GM19372 (cell line): ENCODE results near the gene CAPN7.
"Not testable (repeated sequence)": the region's sequence is repeated elsewhere in the genome, so short reads cannot be mapped to it uniquely, and the experiment has no call there.

Source experiments
- ATAC-seq: cut with Tn5 transposase; IDR thresholded peaks from one replicate; pipeline ENCODE4 v1.9.1; 2021; ENCODE audit warnings: mild to moderate bottlenecking, low read depth, moderate library complexity; ENCODE audit not compliant: unreplicated experiment

Gene CAPN7

DNA sequence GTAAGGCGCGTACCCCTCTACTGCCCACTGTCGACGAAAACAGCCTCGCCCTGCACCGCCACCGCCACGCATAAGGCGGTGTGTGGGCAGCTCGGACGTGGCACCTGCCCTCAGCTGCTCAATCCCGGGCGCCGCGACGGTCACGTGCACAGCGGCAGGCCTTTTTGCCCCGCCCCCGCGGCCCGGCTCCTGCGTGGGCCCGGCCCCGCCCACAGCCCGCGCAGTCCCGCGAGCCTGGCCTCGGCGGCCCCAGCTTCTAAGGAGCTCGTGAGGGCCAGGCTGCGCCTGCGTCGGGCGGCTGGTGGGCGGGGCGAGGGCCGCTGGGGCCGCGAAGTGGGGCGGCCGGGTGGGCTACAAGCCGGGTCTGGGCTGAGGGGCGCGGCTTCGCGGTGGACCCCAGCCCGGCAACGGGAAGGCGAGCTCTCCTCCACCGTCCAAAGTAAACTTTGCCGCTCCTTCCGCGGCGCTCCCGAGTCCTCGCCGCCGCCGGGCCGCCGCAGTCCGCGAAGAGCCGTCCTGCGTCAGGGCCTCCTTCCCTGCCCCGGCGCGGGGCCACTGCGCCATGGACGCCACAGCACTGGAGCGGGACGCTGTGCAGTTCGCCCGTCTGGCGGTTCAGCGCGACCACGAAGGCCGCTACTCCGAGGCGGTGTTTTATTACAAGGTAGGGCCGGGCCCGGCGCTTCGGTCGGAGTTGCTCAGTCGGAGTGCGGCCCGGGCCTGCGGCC lies at the start of gene CAPN7:
CAPN7 (plus strand) TSS at position 313 of the 728 bp plus-strand sequence; CDS start at position 563, 250 bp downstream.
- peak; percentile 81 for ATAC-seq

DNA sequence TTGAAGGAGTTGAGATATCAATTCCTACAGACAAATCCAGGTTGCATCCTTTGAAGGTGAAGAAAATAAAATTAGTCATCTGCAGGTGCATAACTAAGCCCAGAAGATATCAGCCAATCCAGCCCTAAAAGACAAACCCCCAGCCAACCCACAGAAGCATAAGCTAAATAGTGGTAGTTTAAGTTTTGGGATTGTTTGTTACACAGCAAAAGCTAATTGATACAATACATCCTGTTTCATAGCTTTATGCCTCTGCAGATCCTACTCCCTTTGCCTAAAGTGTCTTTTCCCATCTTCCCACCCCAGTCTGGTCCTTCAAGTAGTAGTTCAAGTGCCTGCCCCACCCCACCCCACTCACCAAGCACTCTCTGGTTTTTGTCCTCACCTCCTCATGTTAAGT lies 48.6 kb upstream of the CAPN7 start:
- ATAC-seq, result no peak

DNA sequence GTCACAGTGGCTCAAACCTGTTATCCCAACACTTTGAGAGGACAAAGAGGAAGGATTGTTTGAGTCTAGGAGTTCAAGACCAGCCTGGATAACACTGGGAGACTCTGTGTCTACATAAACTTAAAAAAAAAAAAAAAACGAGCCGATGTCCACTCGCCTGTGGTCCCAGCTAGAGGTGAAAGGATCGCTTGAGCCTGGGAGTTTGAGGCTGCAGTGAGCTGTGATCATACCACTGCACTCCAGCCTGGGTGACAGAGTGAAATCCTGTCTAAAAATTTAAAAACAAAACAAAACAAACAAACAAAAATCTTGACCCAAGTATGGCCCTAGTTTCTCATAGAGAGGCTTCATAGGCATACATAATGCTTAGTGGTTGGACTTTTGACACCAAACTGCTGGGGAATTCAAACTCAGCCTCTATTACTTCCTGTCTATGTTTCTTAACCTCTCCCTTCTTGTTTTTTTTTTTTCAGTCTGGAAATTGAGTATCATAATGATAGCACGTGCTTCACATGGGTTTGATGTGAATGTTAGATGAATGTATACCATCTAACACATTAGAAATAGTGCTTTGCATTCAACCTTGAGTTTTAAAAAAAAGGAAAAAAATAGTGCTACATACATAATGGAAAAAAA lies 46.4 kb upstream of the CAPN7 start:
- no peak for ATAC-seq

DNA sequence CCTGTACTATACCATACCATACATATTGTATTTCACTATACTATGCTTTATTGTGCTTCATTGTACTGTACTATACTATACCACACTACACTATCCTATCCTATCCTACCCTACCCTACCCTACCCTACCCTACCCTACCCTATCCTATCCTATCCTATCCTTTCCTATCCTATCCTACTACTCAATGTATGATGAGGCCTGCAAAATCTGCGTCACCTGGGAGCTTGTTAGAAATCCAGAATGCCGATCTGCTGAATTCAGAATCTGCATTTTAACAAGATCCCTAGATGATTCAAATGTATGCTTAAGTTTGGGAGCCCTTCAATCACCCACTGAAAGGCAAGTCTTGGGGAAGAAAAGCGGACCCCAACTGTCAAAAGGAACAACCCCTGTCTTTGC lies 45.4 kb upstream of the CAPN7 start:
- ATAC-seq, result no peak

DNA sequence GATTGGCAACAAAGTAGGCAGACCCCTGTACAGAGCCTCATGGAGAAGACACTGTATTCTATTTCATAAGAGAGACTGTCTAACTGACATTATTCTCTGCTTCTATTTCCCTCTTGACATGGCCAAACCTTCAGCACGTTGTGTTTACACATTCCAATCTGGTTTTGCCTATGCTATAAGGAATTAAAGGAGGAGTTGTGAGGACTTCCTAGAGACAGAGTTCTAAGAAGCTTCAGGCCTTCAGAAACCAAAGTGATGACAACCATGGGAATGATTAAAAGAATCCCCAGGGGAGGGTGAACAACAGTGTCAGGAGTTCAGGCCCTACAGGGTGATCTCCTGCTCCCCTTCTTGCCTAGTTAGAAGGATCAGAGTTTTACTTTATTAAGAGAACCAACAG lies 44.9 kb upstream of the CAPN7 start:
- ATAC-seq, result no peak

DNA sequence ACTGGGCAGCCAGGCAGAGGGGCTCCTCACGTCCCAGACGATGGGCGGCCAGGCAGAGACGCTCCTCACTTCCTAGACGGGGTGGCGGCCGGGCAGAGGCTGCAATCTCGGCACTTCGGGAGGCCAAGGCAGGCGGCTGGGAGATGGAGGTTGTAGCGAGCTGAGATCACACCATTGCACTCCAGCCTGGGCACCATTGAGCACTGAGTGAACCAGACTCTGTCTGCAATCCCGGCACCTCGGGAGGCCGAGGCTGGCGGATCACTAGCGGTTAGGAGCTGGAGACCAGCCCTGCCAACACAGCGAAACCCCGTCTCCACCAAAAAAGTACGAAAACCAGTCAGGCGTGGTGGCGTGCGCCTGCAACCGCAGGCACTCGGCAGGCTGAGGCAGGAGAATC lies 42.4 kb upstream of the CAPN7 start:
- ATAC-seq, result not testable (repeated sequence)

DNA sequence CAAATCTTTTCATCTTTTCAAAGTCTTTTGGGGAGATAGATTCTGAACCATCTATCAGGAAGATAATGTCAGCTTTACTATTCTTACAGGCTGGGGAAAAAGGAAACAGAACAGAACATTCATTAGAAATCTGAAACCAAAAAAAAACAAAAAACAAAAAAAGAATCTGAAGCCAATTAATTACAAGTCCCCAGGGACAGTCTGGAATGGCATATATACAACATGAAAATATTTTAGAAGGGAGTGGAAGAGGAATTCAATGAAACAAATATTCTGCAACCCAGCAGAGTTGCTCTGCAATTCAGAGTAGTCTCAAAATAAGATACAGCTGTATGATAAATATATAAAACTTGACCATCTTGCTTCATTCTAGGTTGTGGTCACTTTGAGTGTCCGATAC lies 41.7 kb upstream of the CAPN7 start:
- no peak for ATAC-seq

DNA sequence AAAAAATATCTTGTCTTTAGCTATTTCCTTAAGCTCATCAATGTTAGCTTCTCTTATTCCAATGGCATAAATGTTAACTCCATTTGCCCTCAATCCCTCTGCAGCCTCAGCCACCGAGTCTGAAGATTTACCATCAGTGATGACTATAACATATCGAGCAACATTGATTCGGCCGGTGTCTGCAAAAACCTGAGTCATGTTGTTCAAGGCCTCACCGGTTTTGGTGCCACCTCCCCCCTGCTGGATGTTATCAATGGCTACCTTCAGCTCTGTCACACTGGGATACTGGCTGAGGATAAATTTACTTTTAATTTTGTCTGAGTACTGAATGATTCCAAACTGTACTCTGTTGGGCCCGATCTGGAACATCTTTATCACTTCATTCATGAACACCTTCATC lies 41.0 kb upstream of the CAPN7 start:
- no peak for ATAC-seq

DNA sequence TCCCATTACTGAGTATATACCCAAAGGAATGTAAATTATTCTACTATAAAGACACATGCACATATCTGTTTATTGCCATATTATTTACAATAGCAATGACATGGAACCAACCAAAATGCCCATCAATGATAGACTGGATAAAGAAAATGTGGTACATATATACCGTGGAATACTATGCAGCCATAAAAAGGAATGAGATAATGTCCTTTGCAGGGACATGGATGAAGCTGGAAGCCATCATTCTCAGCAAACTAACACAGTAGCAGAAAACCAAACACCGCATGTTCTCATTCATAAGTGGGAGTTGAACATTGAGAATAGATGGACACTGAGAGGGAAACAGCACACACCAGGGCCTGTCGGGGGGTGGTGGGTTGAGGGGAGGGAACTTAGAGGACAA lies 39.7 kb upstream of the CAPN7 start:
- ATAC-seq, result not testable (repeated sequence)

DNA sequence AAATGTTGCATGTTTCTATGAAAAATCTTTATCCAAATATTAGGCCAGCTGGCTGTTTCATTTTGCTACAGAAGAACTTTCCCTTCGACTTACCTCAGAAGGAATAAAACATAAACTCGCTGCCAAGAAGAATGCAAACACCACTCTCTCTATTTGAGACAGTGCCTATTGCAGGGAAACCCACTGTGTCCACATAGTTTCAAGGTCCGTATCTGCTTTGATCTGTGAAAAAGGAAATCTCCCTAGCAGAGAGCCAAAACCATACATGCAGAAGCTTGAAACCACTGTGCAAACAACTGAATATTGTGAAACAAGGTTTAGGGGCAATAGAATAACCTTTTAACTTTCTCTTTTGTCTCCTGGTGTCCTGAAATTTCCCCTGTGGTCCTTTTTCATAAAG lies 35.0 kb upstream of the CAPN7 start:
- peak; percentile 61 for ATAC-seq

DNA sequence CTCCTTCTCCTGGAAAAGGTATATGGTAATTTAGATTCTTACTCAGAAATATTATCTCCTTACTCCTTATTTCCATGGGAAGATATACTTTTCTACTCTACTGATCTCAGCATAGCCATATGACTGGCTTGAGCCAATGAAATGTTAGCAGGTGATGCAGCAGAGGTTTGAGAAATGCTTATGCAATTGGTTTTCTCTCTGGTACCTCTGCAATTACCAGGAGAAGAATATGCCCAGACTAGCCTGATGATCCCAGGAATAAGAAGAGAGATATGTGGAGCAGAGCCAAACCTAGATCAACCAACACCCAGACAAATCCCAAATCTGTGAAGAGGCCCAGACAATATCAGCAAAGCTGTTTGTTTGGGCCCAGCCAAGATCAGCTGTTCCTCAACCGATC lies 33.2 kb upstream of the CAPN7 start:
- no peak for ATAC-seq

DNA sequence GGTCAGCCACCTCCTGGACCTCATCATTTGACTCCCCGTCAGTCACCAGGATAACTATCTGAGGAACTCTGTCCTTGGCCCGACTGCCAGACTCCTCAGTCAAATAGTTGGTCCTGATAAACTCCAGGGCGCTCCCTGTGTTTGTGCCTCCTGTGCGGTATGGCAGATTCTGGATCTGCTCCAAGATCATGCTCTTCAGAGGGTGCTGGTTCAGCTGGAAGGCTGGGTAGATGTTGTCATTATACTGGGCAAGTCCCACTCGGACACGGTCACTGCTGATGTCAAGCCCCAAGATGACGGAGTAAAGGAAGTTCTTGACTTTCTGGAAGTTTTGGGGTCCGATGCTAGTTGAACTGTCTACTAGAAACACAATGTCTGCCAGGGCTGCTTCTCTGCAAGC lies 31.1 kb upstream of the CAPN7 start:
- ATAC-seq, result no peak

DNA sequence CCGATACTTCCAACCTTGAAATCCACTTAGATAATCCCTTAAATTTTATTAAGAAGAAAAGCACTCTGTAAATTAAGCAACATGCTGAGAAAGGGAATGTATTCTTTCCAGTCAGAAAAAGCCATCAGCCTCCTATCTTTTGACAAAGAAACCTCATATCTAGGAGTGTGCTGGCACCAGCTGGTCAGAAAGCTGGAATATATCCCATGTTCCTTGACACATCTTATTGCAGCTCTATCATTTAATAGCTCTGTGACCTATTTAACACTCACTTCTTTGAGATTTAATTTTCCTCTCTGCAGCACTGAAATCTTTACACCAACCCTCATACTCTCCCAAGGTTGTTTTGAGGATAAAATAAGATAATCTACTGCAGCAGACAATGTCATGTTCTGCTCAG lies 30.4 kb upstream of the CAPN7 start:
- ATAC-seq, result no peak

DNA sequence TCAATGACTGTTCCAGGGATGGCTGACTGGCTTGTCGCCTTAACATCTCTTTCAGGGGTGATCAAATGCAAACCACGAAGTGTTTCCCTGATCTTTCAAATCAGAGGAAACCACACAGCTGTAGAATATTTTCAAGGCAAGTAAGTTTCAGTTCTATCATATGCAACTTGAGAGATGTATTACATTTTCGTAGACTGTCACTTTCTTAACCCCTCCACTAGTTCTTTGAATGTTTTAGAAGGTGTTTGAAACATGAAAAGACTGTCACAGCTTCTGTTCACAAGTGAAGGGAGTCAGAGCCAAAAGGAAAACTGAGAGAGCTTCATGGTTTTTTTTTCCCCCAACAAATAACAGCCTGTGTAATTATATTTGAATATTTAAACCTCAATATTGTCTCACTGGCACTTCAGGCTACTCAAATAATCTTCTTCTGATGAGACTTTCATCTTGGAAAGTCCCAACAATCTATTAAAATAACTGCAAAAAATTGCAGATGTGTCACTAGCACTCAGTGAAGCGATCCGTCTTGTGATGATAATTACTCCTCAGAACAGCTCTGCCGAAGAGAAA lies 25.9 kb upstream of the CAPN7 start:
- ATAC-seq, result peak; percentile 56

DNA sequence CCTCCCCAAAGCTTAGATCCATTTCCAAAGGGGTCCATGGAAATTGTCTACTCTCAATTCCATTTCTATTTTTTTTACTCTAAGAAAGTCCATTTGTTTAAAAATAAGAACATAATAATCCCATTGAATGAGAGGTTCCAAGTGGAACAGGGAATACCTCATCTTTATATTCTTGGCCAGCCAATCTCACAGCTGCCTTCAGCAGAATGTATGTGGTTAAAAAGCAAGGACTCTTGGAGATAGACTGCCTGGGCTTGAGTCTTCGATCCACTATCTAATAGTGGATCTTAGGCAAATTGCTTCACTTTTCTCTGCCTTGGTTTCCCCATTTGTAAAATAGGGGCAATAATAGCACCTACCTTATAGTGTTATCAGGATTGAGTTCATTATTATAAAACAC lies 24.5 kb upstream of the CAPN7 start:
- no peak for ATAC-seq

DNA sequence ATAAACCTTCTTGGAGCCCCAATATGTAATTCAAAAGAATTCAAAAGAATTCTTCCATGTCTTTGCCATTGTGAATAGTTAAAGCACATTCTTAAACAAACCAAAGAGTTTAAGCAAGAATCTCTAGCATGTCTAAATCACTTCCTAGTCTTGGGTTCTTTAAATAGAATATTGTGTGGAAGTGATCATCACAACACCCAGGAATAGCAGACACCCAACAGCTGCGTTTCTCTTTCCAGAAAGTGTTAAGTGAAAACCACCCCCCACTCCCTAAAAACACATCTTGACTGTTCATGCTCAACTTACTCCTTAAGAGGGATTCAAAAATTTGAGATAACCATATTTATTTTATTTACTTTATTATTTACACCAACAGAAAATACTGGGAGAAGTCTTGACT lies 24.1 kb upstream of the CAPN7 start:
- no peak for ATAC-seq

DNA sequence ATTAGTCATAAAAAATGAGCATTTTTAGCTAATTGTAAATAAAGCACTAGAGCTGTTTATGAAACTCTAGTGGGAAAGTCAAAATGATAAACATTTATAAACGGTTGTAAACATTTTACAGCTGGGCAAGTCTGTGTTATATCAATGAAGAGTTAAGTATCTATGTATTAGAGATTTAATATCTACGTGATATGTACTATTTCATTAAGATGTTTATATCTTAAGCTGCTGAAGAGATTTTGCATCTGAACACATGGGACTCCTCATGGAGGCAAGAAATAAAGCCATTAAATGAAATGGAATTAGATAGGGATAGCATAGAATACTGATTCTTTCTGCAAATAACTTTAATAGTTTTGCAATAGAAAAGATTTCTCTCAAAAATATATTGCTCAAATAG lies 23.0 kb upstream of the CAPN7 start:
- no peak for ATAC-seq

DNA sequence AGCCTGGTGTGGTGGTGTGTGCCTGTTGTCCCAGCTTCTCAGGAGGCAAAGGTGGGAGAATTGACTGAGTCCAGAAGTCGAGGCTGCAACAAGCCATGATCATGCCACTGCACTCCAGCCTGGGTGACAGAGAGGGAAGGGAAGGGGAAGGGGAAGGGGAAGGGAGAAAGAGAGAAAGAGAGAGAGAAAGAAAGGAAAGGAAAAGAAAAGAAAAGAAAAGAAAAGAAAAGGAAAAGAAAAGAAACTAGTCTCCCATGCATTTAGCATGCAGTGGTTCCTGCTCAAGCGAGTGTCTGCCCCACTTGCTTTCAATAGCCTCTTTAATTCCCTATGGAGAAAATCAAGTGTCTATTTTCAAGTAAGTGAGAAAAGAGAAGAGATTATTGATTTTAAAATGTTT lies 20.6 kb upstream of the CAPN7 start:
- ATAC-seq, result no peak

DNA sequence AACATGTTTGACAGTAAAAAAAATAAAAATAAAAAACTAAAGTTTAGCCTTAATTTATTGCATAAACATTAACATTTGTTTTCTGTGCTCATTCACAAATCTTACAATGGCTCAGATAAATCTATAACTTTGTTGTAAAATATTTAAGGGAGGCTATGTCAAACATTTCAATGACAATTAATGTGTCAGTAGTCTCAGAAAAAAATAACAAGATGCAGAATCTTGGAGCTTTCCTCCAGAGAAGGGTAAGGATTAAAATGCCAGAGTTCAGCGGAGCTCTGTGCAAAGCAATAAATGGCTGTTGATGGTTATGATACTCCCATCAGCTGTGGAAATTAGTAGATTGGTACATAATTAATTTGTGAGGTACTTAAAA lies 20.0 kb upstream of the CAPN7 start:
- no peak for ATAC-seq

DNA sequence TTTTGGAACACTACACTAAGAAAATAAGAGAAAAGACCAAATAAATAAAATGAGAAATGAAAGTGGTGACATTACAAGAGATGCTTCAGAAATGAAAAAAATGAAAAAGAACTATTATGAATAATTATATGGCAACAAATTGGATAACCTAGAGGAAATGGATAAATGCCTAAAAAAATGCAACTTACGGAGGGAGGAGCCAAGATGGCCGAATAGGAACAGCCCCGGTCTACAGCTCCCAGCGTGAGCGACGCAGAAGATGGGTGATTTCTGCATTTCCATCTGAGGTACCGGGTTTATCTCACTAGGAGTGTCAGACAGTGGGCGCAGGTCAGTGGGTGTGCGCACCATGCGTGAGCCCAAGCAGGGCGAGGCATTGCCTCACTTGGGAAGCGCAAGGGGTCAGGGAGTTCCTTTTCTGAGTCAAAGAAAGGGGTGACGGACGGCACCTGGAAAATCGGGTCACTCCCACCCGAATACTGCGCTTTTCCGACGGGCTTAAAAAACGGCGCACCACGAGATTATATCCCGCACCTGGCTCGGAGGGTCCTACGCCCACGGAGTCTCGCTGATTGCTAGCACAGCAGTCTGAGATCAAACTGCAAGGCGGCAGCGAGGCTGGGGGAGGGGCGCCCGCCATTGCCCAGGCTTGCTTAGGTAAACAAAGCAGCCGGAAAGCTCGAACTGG lies 19.4 kb upstream of the CAPN7 start:
- ATAC-seq, result not testable (repeated sequence)

DNA sequence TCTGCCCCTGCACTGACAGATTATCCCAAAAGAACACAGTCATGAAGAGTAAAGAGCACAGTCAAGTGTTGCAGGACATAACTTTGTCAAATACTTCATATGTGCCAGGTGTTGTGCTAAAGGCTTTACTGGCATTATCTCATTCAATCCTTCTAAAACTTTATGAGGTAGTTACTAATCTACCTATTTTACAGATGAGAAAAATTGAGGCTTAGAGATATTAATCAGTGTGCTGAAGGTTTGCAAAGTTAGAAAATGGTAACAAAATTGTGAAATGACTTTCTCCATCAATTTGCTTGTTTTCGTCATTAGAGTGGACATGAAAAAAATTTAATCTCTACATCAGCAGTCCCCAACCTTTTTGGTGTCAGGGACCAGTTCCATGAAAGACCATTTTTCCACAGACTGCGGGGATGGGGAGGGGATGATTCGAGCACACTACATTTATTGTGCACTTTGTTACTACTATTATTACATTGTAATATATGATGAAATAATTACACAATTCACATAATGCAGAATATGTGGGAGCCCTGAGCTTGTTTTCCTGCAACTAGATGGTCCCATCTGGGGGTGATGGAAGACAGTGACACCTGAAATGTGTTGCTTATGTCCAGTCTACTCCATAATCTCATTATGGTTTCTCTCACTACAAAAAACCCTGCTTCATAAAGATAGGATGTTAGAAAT lies 8.6 kb upstream of the CAPN7 start:
- no peak for ATAC-seq
